HCT116 (cell line): ENCODE measurements around the gene PPP1R12B. TPM values are rescaled to one million over a fixed set of nuclear protein-coding genes. Genes with fewer than 3 reads are reported as not detected.
"Not testable (repeated sequence)": the region's sequence is repeated elsewhere in the genome, so short reads cannot be mapped to it uniquely, and the experiment has no call there.

Experiments
- ATAC-seq: fragments of 200-7000 bp; cut with Tn5 transposase; 2 replicates; pipeline ENCODE4 v1.9.1; 2020; ENCODE audit warnings: mild to moderate bottlenecking, moderate library complexity
- BruUV-seq: library from RNA; stranded (reverse); fragments of 400-500 nt; replicated peaks from 2 replicates; lab custom pipeline; 2021; lab: Mats Ljungman, UMichigan
- CTCF ChIA-PET: fragments of 300-600 bp; sonication (Branson Sonifier 250); formaldehyde crosslinking; loops from one replicate; lab custom pipeline; 2021; ENCODE audit warnings: antibody characterized with exemption; lab: Charles Lee
- POLR2A ChIA-PET: fragments of 300-600, 350-600 bp; sonication (Branson Sonifier 250); formaldehyde crosslinking; loops from one replicate; lab custom pipeline; 2021; ENCODE audit warnings: antibody characterized with exemption; lab: Charles Lee
- RAD21 ChIA-PET, 2 experiments: fragments of 300-600 bp; sonication (Branson Sonifier 250); formaldehyde crosslinking; loops; one replicate each; lab custom pipeline; 2023; ENCODE audit warnings: low total read pairs in 2 of 2; ENCODE audit not compliant: uncharacterized antibody in 2 of 2, unreplicated experiment in 2 of 2, low non-redundant PET in 1 of 2; lab: Charles Lee
- DNase-seq: peaks from one replicate; pipeline ENCODE4 v3.0.0-alpha.2; 2010; ENCODE audit warnings: low read depth, low spot score
- H2AFZ ChIP-seq: fragments of 200-600 bp; shearing (Covaris generic), sonication (generic); 2 replicates; pipeline ENCODE4 v1.6.1; 2017; ENCODE audit warnings: low read depth, mixed run types, mixed read lengths, antibody characterized with exemption, low read length; ENCODE audit not compliant: poor library complexity, severe bottlenecking
- H3K27ac ChIP-seq: 2 replicates; pipeline ENCODE4 v1.5.1; 2012; ENCODE audit warnings: low read depth, low read length
- H3K27me3 ChIP-seq: fragments of 200-600 bp; sonication (generic); 2 replicates; pipeline ENCODE4 v1.6.1; 2016; ENCODE audit warnings: mixed run types, low read length, mixed read lengths; ENCODE audit not compliant: insufficient read depth
- H3K36me3 ChIP-seq, 2 experiments: fragments of 200-500 bp in 1 of 2; fragments of 200-600 bp in 1 of 2; sonication (Bioruptor generic) in 1 of 2; sonication (generic) in 1 of 2; 2 replicates each; pipeline versions ENCODE4 v1.5.1 to v1.6.1; 2014 to 2016; ENCODE audit warnings: low read length in 2 of 2, inconsistent platforms in 1 of 2, mixed read lengths in 1 of 2, mixed run types in 1 of 2; ENCODE audit not compliant: insufficient read depth in 2 of 2, control insufficient read depth in 1 of 2
- H3K4me1 ChIP-seq, 2 experiments: fragments of 200-600 bp in 1 of 2; sonication (generic) in 1 of 2; 2 replicates each; pipeline versions ENCODE4 v1.5.1 to v1.6.1; 2012 to 2017; ENCODE audit warnings: low read length in 2 of 2, inconsistent platforms in 1 of 2, mild to moderate bottlenecking in 1 of 2, mixed read lengths in 1 of 2, mixed run types in 1 of 2, moderate library complexity in 1 of 2; ENCODE audit not compliant: insufficient read depth in 2 of 2, control insufficient read depth in 1 of 2
- H3K4me2 ChIP-seq: fragments of 200-600 bp; sonication (generic); 2 replicates; pipeline ENCODE4 v1.6.1; 2017; ENCODE audit warnings: mixed run types, low read length, mixed read lengths
- H3K4me3 ChIP-seq, 2 experiments: fragments of 200-600 bp in 1 of 2; sonication (generic) in 1 of 2; replicated peaks in 1 of 2; 2 replicates each; pipeline ENCODE4 v1.5.1; 2011 to 2016; ENCODE audit warnings: low read length in 2 of 2, control low read depth in 1 of 2, low read depth in 1 of 2, mild to moderate bottlenecking in 1 of 2, mixed read lengths in 1 of 2, mixed run types in 1 of 2
- H3K79me2 ChIP-seq: fragments of 200-600 bp; sonication (generic); 2 replicates; pipeline ENCODE4 v1.6.1; 2017; ENCODE audit warnings: mild to moderate bottlenecking, mixed run types, low read length, moderate library complexity, mixed read lengths; ENCODE audit not compliant: insufficient read depth
- H3K9ac ChIP-seq: fragments of 200-600 bp; sonication (generic); 2 replicates; pipeline ENCODE4 v1.6.1; 2016; ENCODE audit warnings: low read length, mixed read lengths
- H3K9me2 ChIP-seq: fragments of 200-600 bp; sonication (generic), shearing (Covaris generic); 2 replicates; pipeline ENCODE4 v1.6.1; 2017; ENCODE audit warnings: mixed run types, mild to moderate bottlenecking, moderate library complexity; ENCODE audit not compliant: insufficient read depth
- H3K9me3 ChIP-seq, 2 experiments: fragments of 200-500 bp in 1 of 2; fragments of 200-600 bp in 1 of 2; sonication (Bioruptor generic) in 1 of 2; sonication (generic) in 1 of 2; 2 replicates each; pipeline ENCODE4 v1.6.1; 2014 to 2017; ENCODE audit warnings: low read length in 2 of 2, mixed read lengths in 2 of 2, inconsistent platforms in 1 of 2, low read depth in 1 of 2, mild to moderate bottlenecking in 1 of 2, mixed run types in 1 of 2, moderate library complexity in 1 of 2; ENCODE audit not compliant: control insufficient read depth in 1 of 2, insufficient read depth in 1 of 2
- H4K20me1 ChIP-seq: fragments of 200-600 bp; sonication (generic), shearing (Covaris generic); 2 replicates; pipeline ENCODE4 v1.6.1; 2017; ENCODE audit warnings: mixed run types, mild to moderate bottlenecking, moderate library complexity; ENCODE audit not compliant: insufficient read depth
- intact Hi-C: fragments of 100-400 bp; cut with micrococcal nuclease; formaldehyde crosslinking; loops from 2 replicates; pipeline ENCODE4 v1.10.0; 2022
- total RNA-seq: library from RNA; stranded (reverse); gene quantifications from one replicate; pipeline ENCODE4 v1.2.1, GENCODE V29; 2021; ENCODE audit not compliant: unreplicated experiment

The PPP1R12B gene
- total RNA-seq, 1 experiment from 2014 or later, result 14.3 TPM

GRCh38 chr1:202520129-202520856, 171.8 kb downstream of the PPP1R12B start:
- H4K20me1 ChIP-seq, POLR2A ChIA-PET, DNase-seq, H2AFZ ChIP-seq, RAD21 ChIA-PET, H3K36me3 ChIP-seq, H3K4me2 ChIP-seq, BruUV-seq, CTCF ChIA-PET, H3K4me3 ChIP-seq, H3K9ac ChIP-seq, H3K9me3 ChIP-seq, intact Hi-C loops, H3K79me2 ChIP-seq, H3K27ac ChIP-seq, H3K4me1 ChIP-seq, ATAC-seq, H3K27me3 ChIP-seq, H3K9me2 ChIP-seq: not testable (repeated sequence)

DNA sequence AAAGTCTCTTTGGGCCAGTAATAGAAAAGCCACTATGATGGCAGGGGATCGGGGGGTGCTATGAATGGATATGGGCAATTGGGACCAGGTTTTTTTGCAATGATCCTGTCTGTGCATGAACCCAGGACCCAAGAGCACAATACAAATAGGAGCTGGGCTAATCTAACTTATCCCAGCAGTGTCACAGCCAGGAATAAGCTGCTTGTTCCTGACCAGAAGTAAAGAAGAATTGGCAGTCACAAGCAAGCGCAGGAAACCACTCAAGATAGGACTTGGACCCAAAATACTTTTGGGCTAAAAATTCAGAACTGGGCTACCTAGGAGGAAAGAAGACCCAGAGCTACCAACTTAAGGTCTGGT, 172.3 kb downstream of the PPP1R12B start:
- H3K4me1 ChIP-seq, H3K9me3 ChIP-seq, DNase-seq, H3K9me2 ChIP-seq, H3K36me3 ChIP-seq, H3K9ac ChIP-seq, POLR2A ChIA-PET, BruUV-seq, H3K27ac ChIP-seq, intact Hi-C loops, ATAC-seq, H3K27me3 ChIP-seq, H3K79me2 ChIP-seq, H3K4me3 ChIP-seq, CTCF ChIA-PET, H2AFZ ChIP-seq, H4K20me1 ChIP-seq, RAD21 ChIA-PET, H3K4me2 ChIP-seq: not testable (repeated sequence)

GRCh38 chr1:202521484-202521883, 173.0 kb downstream of the PPP1R12B start:
- POLR2A ChIA-PET, ATAC-seq, H3K79me2 ChIP-seq, H3K4me2 ChIP-seq, H3K36me3 ChIP-seq, H3K27me3 ChIP-seq, RAD21 ChIA-PET, intact Hi-C loops, H4K20me1 ChIP-seq, H3K9me3 ChIP-seq, H3K4me1 ChIP-seq, H2AFZ ChIP-seq, DNase-seq, H3K9me2 ChIP-seq, H3K4me3 ChIP-seq, H3K9ac ChIP-seq, CTCF ChIA-PET, BruUV-seq, H3K27ac ChIP-seq: not testable (repeated sequence)
